NCI-H2081 (cell line): ENCODE data around the gene C1QTNF5.

Source experiments
- DNase-seq, 2 experiments: peaks; one replicate each; lab custom pipeline; 2025; lab: John Stamatoyannopoulos, UW

C1QTNF5 gene

DNA sequence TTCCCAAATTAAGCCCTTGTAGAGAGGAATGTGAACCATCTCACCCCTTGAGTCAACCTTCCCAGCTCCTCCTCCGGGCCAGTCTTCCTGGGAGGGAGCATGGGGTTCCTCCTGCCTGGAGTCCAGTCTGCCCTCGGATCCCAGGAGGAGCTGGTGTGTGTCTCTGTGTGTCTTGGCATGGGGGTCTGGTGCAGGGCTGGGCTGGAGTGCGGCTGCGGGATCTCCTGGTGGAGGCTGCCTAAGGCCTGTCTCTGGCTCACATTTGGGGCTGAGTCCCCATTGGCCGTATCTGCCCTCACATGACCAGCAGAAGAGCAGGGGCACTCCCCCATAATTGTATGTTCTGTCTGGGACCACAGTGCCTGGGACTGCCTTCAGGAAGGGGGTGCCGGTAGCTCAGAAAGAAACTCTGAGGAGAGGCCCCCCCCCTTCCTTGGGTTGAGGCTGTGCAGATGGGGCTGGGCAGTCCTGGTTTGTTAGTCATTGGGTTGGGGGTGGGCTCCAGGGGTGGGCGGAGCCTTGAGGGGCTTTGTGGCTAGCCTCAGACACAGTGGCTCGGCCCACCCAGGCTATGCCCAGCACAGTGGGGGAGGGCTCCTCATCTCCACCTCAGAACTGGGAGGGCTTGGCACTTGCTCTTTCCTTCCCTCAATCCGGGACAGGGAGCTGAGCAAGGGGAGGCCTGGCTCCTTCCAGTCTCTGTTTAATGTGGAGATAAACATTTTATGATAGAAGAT is 2.9 kb downstream of the C1QTNF5 start:
- DNase-seq, result no peak

DNA sequence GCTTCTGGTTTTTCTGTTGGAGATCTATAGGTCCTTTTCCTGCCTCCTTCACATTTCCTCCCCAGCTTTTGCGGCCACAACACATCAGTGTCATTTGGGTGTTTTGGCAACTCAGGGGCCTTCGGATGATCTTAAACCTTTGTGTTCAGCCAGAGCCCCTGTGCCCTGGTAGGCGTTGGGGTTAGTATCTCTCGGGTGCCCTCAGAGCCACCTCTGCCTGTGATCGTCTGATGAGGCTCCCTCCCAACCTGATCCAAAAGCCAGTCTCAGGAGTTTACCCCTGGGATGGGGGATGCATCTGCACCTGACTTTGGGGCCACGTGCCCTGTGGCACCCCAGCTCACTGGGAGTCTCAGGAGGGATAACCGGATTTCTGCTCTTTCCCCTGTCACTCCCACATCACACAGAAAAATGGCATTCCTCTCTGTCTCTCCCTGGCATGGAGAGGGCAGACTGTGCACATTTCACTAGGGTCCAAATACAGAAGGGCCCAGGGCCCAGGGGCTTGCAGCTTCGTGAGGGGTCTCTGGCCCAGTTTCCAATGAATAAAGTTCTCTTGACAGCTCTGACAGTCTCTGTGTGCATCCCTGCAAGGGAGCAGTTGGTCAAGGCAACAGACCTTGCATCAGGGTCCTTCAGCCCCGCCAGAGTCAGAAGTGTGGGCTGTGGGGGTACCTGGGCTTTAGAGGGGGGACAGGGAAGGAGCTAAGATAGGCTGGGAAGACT is 3.8 kb downstream of the C1QTNF5 start:
- no peak for DNase-seq

- no peak for DNase-seq
Observed at GRCh38 chr11:119335655-119336543, 4.8 kb downstream of the C1QTNF5 start.

DNA sequence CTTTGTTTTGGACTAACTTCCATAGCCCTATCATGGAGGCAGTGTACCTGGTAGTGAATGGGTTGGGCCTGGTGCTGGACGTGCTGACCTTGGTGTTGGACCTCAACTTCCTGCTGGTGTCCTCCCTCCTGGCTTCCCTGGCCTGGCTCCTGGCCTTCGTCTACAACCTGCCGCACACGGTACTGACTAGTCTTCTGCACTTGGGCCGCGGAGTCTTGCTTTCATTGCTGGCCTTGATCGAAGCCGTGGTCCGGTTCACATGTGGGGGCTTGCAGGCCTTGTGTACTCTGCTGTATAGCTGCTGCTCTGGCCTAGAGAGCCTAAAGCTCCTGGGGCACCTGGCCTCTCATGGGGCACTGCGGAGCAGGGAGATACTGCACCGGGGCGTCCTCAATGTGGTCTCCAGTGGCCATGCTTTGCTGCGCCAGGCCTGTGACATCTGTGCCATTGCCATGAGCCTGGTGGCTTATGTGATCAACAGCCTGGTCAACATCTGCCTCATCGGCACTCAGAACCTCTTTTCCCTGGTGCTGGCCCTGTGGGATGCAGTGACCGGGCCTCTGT is 5.5 kb downstream of the C1QTNF5 start:
- no peak for DNase-seq

GRCh38 chr11:119334174-119334930 is 6.3 kb downstream of the C1QTNF5 start, which contains the start of gene RNF26:
RNF26 (plus strand) TSS chr11:119334527; CDS start chr11:119335123, 596 bp downstream.
- peak; percentile 98 to 99 for DNase-seq

GRCh38 chr11:119332111-119332765 is 8.4 kb downstream of the C1QTNF5 start:
- no peak for DNase-seq

DNA sequence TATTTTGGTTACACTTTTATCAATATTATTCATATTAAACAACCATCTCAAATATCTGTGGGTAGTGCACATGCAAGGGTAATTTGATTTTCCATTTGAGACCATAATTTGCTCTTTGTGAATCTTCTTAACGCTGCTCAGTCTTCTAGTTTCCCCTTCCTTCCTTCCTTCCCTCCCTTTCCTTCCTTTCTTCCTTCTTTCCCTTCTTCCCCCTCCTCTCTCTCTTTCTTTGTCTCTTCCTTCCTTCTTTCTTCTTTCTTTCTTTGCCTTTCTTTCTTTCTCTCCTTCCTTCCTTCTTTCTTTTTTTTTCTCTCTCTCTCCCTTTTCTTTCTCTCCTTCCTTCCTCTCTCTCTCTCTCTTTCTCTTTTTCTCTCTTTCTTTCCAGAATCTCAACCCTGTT is 10.4 kb downstream of the C1QTNF5 start:
- no peak for DNase-seq

DNA sequence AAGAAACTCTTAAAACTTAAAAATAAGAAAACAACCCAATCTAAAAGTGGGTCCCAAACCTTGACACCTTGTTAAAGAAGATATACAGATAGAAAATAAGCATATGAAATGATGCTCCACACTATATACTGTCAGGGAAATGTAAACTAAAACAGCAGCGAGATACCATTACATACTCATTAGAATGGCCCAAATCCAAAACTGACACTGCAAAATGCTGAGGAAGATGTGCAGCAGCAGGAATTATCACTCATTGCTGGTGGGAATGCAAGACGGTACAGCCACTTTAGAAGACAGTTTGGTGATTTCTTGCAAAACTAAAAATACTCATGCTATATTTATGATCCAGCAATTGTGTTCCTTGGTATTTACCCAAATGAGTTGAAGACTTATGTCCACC is 11.4 kb downstream of the C1QTNF5 start:
- DNase-seq, result no peak

GRCh38 chr11:119324189-119324588 is 16.5 kb downstream of the C1QTNF5 start:
- DNase-seq, result no peak

DNA sequence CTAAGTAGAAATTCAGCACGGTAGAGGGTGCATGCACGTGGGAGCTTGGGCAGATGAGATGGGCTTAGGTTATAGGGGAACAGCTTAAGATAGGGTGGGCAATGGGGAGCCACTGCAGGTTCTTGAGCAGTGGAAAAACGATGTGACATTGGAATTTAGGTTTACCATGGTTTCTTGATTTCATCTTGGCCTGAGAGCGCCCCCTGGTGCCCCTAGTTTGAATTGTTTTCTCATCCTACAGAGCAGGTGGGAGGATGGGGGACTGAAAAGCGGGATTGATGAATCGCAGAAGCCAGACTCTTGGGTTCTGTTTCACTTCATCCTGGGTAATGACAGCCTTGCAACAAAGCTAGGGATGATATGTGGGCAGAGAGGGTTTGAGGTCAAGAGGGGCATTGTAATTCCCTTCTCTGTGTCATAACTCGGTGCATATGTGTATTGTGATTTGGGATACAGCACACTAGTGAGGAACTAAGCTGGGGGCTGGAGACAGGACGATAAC is 17.1 kb downstream of the C1QTNF5 start:
- peak; percentile 68 to 79 for DNase-seq

DNA sequence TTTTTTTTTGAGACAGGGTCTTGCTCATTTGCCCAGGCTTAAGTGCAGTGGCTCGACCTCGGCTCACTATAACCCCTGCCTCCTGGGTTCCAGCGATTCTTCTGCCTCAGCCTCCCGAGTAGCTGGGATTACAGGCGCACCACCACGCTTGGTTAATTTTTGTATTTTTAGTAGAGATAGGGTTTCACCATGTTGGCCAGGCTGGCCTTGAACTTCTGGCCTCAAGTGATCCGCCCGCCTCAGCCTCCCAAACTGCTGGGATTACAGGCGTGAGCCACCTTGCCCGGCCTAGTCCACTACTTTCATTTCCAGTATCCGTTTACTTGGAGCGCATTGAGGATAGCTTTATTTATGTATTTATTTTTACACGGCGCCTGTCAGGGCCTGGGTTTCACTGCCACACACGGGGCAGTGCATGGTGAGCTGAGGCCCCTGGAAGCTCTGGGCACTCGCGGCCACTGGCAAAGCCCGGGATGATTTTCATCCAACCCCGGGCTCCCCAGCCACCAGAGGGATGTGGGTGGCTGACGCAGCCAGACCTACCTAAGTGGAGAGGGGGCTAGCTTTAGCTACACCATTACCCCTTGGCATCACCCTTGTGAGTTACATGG is 17.7 kb downstream of the C1QTNF5 start:
- DNase-seq, result no peak

DNA sequence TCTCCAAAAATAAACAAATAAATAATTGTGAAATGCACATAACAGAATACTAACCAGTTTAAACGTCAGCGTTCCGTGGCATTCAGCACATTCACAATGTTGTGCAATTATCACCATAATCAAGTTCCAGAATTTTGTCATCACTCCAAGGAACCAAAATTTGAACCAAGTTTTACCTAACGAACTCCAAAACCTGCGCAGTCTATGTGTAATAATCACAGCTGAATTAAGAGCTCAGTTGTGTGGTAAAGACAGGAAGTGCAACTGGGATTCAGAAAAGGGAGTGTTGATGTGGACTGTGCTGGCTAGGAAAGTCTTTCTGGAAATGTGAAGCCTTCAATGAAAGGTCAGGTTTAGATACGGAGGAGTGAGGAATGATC is 18.3 kb downstream of the C1QTNF5 start:
- no peak for DNase-seq

GRCh38 chr11:119320776-119321524 is 19.7 kb downstream of the C1QTNF5 start:
- peak; percentile 17 to 22 for DNase-seq

DNA sequence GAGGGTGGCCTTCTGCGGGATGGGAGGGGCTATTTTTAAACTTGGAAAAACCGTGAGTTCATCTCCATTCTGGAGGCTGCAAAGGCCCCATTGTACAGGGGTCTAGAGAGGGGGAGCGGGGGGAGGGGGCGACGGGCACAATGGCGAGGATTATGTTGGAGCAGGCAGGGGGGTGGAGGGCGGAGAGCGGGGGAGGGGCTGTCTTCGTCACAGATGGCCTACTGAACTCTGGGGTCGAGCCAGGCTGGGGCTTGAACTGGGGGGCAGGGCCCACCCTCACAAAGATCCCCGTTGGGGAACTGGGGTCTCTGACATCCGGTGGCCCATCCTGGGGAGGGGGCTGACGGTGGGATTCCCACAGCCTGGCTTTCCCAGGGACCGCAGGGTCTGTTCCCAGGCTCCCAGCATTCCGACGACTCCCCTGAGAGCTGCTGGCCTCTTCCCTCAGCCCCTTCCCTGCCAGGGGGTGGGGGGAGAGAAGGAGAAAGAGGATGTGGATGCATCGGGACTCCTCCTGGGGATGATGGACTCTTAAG is 20.4 kb downstream of the C1QTNF5 start:
- DNase-seq, result no peak

DNA sequence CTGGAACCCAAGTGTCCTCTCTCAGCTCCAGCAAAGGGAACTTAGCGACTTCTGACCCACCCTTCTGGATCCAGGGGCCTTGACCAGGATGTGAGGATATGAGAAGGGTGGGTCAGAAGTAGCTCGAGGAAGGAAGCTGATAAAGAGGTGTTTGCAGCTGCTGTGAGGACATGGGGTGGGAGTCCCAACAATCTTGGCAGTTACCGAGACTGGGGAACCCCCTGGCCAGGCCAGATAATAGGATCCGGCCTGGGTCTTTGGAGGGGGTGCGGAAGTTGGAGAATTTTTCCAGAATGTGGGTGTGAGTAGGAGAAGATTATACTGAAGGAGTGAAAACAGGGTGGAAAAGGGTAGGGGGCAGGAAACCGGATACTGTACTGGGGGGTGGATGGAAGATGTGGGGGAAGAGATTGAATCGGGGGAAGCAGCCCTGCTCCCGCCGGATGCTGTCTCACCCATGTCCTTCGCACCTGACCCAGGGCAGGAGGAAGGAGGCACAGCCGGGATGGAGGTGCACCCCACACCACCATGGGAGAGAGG is 20.9 kb downstream of the C1QTNF5 start:
- no peak for DNase-seq

DNA sequence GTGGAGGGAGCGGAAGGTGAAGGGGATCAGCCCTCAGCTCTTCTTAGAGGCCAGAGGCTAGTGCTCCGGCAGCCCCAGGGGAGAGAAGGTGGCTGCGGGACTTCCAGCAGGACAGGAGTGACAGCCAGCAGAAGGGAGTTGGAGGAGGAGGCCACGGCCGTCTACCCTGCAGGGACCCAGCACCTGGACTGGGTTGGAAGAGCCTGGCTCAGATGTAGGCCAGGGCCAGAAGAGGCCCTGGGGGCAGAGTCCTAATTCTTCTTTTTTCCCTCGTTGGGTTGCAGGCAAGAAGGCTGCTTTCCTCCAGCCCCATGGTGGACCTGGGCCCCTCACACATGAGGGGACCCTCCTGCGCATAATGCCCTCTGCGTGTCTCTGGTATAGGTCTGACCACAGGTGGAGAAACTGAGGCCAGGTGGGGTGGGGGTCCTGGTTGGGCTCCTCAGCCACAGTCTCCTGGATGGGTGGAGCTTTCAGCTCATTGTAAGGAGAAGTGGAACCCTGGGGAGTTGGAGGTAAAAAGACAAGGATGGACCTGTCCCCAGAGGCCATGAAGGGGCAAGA is 21.5 kb downstream of the C1QTNF5 start:
- no peak for DNase-seq

- no peak for DNase-seq
Observed at GRCh38 chr11:119318240-119319135, 22.2 kb downstream of the C1QTNF5 start.
